Activated CD4-positive, alpha-beta T cell treated with anti-CD3 and anti-CD28 coated beads, Interleukin-2, Interleukin-6, amounts not matched to agents 100 ng/mL and 50 ng/mL, durations not matched to agents 16 hours and 8 hours (primary cell): ENCODE results near the gene IDH3B.
"Not testable (repeated sequence)": the region's sequence is repeated elsewhere in the genome, so short reads cannot be mapped to it uniquely, and the experiment has no call there.

Experiments used
- DNase-seq: peaks from one replicate; pipeline ENCODE4 v3.0.0-alpha.2; 2020

IDH3B gene

DNA sequence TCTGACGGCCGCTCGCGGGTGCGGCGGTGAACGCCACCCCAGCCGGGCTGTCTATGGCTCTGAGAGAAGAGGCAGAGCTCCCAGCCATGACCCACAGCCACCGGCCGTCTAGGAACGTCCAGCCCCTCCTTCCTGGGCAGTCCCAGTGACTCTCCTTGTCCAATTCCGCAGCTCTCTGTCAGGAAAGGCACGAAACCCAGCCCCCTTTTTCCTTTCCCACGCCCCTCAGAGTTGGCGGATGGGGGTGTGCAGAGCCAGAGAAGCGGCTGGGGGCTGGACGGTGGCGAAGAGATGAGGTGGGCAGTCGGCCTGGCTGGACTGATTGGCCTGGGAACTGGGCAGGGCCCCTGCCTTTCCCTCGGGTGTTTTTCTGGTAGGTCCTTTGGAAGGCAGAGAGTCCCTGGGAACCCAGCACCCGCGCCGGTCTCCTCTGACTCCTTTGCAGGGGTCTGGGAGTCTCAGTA is 30.0 kb upstream of the IDH3B start:
- no peak for DNase-seq

DNA sequence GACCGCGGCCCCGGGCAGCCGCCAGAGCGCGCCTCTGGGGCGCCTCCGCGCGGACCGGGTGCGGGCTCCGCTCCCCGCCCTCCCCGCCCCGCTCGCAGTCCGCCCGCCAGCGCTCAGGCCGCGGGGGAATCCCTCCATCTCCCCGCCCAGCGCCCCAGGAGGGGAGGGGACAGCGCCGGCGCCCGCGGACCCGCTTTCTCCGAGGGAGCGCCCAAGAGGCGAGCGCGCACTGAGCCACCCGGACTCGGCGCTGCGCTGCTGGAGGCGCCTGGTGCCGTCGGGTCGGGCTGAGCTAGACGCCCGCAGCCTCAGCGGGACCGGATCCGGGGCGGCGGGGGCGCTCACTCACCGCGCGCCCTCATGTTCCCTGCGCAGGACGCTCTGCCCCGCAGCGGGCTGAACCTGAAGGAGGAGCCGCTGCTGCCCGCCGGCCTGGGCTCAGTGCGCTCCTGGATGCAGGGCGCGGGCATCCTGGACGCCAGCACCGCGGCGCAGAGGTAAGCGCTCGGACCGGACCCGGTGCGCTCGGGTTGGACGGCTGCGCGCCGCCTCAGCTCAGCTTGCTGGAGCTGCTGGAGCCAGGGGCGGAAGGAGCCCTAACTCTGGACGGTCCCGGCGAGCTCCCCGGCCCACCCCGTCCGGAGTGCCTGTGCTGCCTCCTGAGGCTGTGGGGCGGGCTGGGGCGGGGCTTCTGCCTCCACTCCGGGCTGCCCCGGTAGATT is 29.4 kb upstream of the IDH3B start:
- peak; percentile 36 for DNase-seq

DNA sequence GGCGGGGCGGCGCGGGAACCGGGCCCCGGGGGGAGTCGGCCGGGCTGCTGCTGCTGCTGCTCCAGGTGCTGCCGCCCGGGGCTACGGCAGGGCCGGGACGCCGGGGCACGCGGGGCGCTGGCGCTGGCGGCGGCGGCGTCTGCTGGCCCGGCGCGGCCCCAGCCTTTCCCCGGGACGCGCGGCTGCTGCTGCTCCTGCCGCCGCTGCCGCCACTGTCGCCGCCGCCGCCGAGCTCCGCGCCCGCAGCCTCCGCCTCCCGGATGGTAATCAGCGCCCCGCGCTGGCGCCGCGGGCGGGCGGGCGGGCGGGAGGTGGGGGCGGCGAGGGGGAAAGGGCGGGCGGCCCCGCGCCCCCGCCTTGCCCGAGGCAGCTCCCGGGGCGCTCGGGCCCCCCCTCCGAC is 28.9 kb upstream of the IDH3B start:
- no peak for DNase-seq

DNA sequence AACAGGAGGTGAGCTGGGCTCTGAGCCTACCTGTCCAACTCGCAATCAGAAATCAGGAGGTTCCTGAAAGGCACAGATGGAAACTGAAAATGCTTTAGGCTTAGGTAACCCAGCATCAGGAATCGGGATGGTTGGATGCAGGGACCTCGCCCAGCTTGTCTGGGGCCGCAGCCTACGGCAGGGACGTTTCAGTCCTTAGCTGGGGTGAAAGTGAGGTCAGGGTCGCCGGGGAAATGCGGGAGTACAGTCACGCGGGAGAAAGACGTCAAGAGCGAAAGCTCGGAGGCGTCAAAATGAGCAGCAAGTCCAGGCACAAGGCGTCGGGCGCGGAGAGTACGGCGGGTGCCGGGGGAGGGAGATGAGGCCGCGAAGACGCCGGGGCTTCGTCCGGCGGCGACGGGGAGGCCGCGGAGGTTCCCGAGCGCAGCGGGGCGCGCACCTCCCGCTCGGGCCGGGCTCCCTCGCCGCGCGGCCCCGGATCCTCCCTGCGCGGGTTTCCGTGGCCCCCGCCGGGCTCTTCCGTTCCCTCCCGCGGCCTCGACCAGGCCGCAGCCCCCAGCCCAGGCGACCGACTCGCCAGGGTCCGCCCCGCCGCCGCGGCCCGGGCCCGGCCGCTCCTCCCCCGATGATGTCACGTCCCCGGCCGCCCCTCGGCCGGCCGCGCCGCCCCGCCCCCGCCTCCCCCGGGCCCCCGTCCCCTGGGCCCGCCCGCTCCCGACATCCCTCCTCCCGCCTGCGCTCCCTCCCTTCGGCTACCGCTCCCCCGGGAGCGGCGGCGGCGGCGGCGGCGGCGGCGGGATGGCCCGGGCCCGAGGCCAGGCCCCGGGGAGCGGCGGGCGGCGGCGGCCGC is 28.2 kb upstream of the IDH3B start, which contains the start of gene EBF4:
EBF4 (plus strand) TSS at position 745 of the 850 bp plus-strand sequence. CDS start 866 bp downstream, outside the sequence.
- DNase-seq: peak; percentile 20

DNA sequence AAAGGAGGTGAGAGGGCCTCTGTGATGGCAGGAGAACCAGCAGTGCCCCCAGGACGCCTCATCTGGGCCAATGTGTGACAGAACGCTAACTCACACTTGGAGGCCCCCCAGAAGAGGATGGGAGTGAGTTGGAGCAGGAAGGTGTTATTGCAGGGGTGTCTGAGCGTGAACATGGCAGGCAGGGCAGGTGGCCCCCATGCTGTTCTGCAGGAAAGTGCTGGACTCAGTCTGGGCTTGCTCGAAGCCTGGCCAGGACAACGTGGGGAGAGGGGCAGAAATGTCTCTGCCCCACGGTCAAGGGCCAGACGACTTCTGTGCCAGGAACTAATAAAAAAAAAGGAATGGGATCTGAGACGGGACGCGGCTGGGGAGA is 27.6 kb upstream of the IDH3B start:
- DNase-seq: no peak

DNA sequence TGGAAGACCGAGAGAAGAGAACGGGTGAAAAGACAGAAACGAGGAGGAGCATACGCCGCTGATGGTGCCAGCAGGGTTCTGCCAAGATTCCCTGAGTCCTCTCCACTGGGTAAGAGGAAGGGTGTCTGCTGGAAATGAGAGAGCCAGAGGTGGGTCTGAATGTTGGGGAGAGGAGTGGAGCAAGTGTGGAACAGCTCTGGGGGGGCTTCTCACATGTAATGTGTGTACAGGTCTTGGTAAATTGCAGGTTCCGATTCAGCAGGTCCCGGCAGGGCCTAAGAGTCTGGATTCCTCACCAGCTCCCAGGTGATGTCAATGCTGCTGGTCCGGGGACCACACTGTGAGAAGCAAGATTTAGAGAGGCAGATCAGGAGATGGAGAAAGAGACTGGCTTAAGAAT is 27.1 kb upstream of the IDH3B start:
- DNase-seq: no peak

DNA sequence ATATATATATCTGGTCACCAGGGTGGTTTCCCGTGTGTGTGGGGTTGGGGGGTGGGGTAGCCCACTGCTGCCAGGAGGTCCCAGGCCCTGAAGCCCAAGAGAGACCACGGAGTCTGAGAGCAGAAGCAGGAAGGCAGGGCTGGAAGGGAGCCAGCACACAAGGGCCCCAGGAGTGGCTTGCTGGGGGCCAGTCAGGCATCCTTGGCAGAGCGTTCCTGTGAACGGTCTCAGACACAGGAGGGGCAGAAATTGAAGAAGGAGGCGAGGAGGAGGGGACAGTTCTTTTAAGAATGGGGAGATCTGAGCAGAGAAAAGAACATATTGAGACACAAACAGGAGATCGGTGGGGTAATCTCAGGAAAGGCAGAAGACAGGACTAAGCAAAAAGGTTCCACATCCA is 26.7 kb upstream of the IDH3B start:
- DNase-seq: no peak

DNA sequence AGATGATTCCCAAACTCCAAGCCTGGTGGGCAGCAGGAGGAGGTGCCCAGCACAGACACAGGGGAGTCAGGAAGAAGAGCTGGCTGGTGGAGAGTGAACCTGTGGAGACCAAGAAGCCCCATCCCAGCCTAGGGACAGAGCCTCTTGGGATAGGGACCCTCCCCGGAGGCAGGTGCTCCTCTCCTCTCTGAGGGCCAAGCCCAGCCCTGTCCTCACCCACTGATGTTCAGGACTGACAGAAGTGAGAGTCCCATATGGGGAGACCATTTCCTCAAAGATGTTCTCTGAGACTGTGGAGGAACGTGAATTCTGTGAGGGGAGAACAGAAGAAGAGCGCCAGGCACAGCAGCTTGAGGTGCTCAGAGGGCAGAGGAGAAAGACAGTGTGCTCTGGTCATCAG is 26.2 kb upstream of the IDH3B start:
- DNase-seq: no peak

DNA sequence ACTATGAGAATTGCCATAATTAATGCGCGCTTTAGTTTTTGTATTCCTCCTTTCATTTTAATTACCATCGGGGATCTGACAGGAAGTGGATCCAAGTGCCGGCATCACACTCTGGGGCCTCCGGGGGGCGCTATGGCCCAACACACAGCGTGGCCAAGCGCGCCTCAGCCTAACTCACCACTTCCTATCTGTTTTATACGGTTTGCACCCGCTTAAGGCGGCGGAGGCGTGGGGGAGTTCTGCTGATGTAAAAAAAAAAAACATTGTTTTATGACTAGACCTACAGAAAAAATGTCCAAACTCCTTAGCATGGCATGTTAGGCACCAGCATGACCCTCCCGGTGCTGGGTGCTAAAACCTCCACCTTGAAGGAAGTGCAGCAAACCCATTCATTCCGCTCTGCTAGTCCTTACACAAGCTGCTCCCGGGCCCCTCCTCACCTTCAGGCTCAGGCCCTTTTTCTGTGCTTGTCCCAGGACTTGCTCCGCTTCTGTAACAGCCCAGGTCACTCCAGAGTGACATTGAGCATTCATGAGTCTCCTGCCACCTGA is 24.1 kb upstream of the IDH3B start:
- DNase-seq: peak; percentile 80

DNA sequence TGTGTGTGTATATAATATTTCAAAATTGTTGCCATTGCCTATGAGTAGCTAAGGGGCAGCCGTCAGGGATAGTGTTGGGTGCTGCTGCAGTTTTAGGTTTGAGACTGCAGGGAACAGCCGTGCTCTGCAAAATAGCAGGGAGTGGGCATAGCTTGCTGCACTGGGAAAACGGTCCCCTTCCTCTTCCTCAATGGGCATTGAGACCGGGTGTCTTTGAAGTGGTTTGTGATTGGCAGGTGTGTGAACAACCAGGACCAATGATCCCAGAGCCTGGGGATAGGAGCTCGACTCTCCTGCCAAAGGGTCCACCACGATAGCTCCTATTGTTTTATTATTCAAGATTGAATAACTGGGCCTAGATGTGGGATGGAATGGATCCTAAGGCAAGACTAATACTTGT is 23.5 kb upstream of the IDH3B start:
- no peak for DNase-seq

DNA sequence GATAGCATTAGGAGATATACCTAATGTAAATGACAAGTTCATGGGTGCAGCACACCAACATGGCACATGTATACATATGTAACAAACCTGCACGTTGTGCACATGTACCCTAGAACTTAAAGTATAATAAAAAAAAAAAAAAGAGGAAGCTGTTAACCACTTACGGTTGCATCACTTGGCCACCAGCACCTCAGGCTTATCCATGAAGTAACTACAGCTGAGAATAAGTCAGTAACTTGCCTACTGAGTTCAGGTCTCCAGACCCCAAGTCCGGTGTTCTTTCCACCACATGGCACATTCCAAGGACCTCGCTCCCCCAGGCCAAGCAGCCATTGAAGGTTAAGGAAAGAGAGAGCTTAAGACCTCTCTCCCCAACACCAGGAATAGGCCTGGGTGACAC is 20.8 kb upstream of the IDH3B start:
- DNase-seq: not testable (repeated sequence)

DNA sequence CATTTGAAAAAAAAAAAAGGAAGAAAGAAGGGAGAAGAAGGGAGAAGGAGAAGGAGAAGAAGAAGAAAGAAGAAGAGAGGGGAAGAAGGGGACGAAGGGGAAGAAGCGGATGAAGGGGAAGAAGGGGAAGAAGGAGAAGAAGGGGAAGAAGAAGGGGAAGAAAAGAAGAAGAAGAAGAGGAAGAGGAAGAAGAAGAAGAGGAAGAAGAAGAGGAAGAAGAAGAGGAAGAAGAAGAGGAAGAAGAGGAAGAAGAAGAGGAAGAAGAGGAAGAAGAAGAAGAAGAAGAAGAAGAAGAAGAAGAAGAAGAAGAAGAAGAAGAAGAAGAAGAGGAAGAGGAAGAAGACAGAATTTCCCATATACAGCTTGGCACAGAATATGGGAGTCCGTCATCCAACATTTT is 18.0 kb upstream of the IDH3B start:
- not testable (repeated sequence) for DNase-seq

DNA sequence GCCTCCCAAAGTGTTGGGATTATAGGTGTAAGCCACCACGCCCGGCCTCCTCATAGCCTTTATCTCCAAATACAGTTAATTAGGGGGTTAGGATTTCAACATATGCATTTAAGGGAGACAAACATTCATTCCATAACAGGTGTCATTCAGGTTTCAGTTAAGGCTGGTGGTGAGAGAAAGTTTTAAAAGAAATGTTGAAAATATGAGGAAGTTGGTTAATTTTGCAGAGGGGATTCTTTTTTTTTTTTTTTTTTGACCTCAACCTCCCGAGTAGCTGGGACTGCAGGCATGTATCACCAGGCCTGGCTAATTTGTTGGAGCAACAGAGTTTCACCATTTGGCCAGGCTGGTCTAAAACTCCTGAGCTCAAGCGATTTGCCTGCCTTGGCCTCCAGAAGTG is 16.0 kb upstream of the IDH3B start:
- no peak for DNase-seq

DNA sequence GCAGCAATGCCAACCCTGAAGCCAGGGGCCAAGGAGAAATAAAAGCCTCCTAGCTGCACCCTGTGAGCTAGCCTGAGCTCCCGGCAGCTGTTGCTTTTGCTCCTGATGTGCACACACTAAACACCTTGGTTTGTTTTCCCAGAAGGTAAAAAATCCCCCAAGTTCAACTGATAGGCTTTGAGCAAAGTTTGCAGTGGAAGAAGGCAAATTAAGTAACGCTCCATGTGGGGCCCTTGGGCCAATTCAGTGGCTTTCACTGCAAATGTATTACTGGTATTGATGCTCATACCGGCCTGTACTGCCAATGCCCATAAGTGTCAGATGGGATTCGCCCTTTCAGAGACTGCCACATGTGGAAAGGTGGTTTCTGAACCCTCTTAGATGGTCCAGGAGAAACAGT is 9.4 kb upstream of the IDH3B start:
- no peak for DNase-seq

DNA sequence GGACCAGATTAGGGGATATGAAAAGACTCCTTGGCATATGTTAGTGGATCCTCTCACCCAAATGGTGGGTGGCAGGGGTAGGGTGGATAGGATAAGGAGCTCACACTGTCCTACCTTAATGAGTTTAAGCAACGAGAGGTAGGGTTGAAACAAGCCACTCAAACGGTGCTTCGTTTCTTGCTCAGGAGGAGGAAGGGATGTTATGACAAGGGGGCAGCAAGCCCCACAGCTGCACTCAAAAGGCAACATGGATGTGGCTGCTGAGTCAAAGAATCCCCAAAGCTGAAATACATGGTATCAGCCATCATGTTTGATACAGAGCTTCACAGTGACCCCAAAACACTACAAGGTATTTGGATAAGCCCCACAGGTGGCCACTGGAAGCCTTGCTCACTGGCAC is 8.4 kb upstream of the IDH3B start:
- DNase-seq: no peak

DNA sequence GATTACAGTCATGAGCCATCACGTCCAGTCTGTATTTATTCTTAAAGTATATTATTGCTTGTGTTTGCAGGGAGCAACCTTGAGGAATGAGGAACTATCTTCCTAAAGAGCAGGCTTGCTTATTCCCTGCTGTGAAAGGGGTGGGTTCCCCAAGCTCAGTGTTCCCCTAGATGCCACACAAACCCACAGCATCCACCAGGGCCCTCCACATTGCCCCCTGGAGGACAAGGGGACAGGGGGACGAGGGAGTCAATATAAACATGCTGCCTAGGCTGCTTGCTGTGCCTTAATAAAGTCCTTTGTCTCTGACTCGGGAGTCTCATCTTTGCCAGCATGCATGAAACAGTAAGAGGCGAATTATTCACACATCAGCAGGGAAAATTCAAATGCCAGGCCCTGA is 8.0 kb upstream of the IDH3B start:
- no peak for DNase-seq

DNA sequence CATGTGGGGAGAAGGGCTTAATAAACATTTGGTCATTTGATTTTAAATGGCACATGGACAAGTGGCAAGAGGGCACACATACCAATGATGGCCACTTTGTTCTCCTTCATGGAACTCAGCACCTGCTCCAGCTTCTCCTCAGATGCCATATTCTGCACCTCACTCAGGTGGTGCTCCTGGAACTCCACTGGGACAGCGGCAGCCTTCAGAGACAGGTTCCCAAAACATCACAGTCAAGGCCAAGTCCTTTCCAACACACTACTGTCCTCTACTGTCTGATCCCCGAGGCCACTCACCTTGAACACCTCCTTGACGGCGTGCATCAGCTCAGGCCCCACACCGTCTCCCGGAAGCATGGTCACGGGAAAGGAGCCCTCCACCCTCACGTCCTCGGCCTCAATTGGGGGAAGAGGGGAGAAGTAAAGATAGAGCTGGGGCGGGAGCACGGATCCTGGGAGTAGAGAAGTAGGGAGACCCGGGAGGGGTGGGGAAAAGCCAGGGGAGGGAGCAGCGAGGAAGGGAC is 591 bp downstream of the IDH3B start:
- no peak for DNase-seq

DNA sequence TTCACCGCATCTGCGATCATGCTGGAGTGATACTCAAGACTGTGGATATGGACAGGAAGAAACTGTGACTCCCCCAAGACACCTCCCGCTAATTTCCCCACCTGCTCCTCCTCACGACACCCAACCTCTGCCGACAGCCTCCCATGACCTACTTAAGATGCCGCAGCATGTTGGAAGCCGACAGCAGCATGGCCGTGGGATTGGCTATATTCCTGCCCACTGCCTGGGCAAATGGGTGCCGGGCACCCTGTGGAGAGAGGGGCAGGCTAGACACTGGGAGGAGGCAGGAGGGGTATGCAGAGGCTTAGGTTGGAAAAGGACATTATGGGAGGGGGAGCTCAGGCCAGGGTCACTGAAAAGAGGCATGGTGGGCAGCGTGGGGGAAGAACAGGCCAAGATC is 4.5 kb downstream of the IDH3B start:
- DNase-seq: no peak

DNA sequence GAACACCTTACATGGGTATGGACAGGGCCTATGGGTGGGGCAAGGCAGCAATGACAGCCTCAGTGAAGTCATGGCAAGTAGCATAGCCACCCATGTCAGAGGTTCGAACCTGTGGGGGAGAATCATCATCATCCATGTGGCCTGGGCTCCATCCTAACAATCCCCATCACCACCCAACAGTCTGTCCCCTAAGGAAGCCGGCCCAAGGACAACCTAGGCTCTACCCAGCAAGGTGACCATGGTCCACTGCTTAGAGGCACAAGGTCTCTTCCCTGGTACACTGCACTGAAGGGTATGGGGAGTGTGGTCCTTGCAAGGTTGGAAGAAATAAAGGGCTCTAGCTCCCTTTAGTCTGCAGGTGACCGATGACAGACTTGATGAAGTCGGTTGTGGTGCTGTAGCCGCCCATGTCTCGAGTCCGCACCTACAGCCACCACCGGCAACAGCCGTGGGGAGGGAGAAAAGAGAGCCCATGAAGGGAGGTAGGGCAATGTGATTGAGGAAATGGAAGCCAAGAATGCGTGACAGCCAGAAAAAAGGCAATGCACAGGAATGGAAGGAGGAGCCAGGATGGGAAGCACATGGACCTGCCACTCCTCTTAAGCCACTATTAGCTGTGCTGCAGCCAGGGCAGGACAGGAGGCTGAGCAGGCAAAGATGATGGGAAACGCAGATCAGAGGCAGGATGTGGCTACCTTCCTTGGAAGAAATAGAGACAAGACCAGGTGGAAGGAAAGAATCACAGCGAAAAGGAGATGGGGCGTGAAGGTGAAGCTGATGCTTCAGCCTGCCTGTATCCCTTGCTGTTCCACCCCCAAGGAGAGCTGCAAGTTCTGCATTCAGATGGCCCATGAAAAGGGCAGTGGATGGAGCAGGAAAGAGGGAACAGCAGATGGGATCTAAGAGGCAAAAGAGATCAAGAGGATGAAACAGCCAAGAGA is 5.3 kb downstream of the IDH3B start:
- DNase-seq: peak; percentile 42

DNA sequence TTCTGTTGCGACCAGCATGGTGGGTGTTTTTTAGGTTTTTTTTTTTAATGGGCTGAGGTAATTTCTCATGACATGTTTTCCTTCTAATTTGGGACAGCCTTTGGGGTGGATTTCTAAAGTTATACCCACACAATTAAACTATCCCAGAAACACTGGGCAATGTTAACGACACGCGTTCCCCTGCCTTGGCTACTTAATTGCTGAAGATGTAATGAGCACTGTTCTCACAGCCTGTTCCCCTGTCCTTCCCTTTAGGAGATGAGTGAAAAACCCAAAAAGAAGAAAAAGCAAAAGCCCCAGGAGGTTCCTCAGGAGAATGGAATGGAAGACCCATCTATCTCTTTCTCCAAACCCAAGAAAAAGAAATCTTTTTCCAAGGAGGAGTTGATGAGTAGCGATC is 6.3 kb downstream of the IDH3B start:
- DNase-seq: no peak

DNA sequence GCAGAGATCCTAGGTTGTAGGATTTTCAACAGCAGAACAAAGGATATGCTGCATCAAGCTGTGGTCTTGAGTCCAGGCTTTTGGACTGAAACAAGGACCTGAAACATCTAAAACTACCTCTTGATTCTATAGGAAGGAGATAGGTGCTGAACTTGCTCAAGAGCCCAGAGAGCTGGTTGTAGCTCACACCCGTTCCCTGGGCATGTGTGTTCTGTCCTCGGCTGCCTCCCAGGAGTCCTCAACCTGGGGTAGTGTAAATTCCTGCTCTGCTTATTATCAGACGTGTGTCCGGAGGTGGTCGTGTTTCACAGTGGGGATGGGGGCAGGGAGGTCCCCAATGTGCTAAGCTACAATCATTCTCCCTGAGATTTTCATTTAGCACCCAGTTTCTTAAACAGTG is 6.8 kb downstream of the IDH3B start:
- DNase-seq: no peak

DNA sequence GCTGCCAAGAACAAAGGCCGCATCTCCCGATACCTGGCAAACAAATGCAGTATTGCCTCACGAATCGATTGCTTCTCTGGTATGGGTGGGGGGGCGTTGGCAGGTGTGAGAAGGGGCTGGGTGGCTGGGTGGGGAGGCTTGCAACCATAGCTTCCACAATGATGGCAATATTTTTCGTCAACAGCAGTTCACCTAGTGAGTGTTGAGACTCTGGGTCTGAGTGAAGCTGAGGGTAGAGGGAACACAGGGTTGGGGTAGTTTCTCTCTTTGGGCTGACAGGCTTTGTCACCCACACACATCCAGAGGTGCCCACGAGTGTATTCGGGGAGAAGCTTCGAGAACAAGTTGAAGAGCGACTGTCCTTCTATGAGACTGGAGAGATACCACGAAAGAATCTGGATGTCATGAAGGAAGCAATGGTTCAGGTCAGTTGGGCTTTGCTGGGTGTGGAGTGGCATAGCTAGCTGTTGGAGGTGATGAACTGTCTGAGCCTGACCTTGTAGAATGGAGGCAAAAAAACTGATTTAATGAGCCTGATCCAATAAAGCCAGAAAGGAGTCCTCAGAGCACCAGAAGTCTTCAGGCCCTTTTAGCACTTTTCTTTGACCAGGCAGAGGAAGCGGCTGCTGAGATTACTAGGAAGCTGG is 7.4 kb downstream of the IDH3B start:
- no peak for DNase-seq
